Testis (tissue), 2 donors: ENCODE results near the gene GABRA5.

Experiments used
- CTCF ChIP-seq, 3 experiments: fragments of 450-650 bp in 2 of 3; fragments of 200-600 bp in 1 of 3; sonication (generic) in 1 of 3; IDR thresholded peaks; one replicate each; pipeline ENCODE4 v1.5.1; 2016 to 2019; ENCODE audit warnings: antibody characterized with exemption in 3 of 3, mild to moderate bottlenecking in 2 of 3, moderate library complexity in 1 of 3
- POLR2A ChIP-seq: fragments of 450-650 bp; IDR thresholded peaks from one replicate; pipeline ENCODE4 v1.6.1; 2017; ENCODE audit warnings: antibody characterized with exemption, mild to moderate bottlenecking, moderate library complexity

GRCh38 chr15:26985050-26985449 is 118.2 kb downstream of the GABRA5 start:
- no peak for TF ChIP-seq CTCF (IDR thresholded peaks at IDR 0.05)
- no peak for TF ChIP-seq POLR2A
